Adrenal gland (tissue), 5 donors: Measurements from ENCODE around the gene COL4A5.

Experiments used
- CTCF ChIP-seq, 6 experiments: fragments of 450-650 bp in 4 of 6; fragments of 200-600 bp in 2 of 6; sonication (generic) in 1 of 6; IDR thresholded peaks; 1 replicate in 5 of 6; 2 replicates in 1 of 6; pipeline versions ENCODE4 v1.5.1 to v1.8.0; 2016 to 2021; ENCODE audit warnings: antibody characterized with exemption in 6 of 6, mild to moderate bottlenecking in 2 of 6, moderate library complexity in 1 of 6
- POLR2A ChIP-seq, 2 donors: fragments of 450-650 bp; IDR thresholded peaks; one replicate each; pipeline ENCODE4 v1.6.1; 2017; ENCODE audit warnings: antibody characterized with exemption in 2 of 2, mild to moderate bottlenecking in 2 of 2, moderate library complexity in 1 of 2
- donor health status: DM: no; HTN: no; CAD: no.

- TF ChIP-seq CTCF (IDR thresholded peaks at IDR 0.05) = no peak
- no peak for TF ChIP-seq POLR2A (IDR thresholded peaks at IDR 0.05)
Observed at GRCh38 chrX:108640817-108641216, 201.2 kb downstream of the COL4A5 start.
